ENCODE results near the gene GABRB1.

DNA sequence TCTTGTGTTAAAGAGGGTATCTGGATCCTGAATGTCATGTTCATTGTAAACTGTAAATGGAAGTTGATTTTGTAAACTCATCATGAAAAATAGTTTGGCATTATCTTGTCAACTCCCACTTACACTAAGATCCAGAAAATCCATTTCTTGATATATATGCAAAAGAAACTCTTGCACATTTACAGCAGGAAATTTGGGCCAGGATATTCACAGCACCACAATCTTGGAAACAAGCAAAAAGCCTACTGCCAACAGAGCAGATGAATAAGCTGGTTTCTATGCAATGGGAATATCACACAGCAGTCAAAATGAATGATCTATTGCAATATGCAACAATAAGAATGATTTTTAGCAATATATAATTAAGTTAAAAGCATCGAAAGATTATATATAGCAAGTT is 46.6 kb upstream of the GABRB1 start:
- TF ChIP-seq GATA2 (IDR thresholded peaks at IDR 0.05; ENCODE audit: low read depth, low read length) (no peak), GATA3 (IDR thresholded peaks at IDR 0.05; ENCODE audit: low read depth, low read length) (no peak)
